GM12878 (cell line): ENCODE data around the gene MTA3. TPM values are rescaled to one million over a fixed set of nuclear protein-coding genes. Genes with fewer than 3 reads are reported as not detected.

Experiments
- ATAC-seq: fragments of 200-7000 bp; cut with Tn5 transposase; 3 replicates; pipeline ENCODE4 v1.9.1; 2020; ENCODE audit warnings: mild to moderate bottlenecking, moderate library complexity
- BruUV-seq: library from RNA; stranded (reverse); fragments of 400-500 nt; replicated peaks from 2 replicates; lab custom pipeline; 2021; lab: Mats Ljungman, UMichigan
- CTCF ChIA-PET: fragments of 300-600 bp; sonication (Branson Sonifier 250); formaldehyde crosslinking; extraction: SDS; loops from one replicate; lab custom pipeline; 2021; ENCODE audit warnings: inconsistent platforms; lab: Yijun Ruan, JAX
- POLR2A ChIA-PET: fragments of 350-600 bp; formaldehyde crosslinking; extraction: SDS; loops from one replicate; lab custom pipeline; 2021; ENCODE audit warnings: inconsistent platforms; lab: Charles Lee
- RAD21 ChIA-PET: fragments of 300-600 bp; sonication (Branson Sonifier 250); formaldehyde crosslinking; loops from one replicate; lab custom pipeline; 2023; ENCODE audit warnings: antibody characterized with exemption; ENCODE audit not compliant: unreplicated experiment; lab: Charles Lee
- SMC1A ChIA-PET: fragments of 300-600 bp; sonication (Branson Sonifier 250); formaldehyde crosslinking; loops from one replicate; lab custom pipeline; 2023; ENCODE audit not compliant: unreplicated experiment, uncharacterized antibody; lab: Charles Lee
- DNase-seq: peaks from one replicate; pipeline ENCODE4 v3.0.0-alpha.2; 2011; ENCODE audit warnings: low read depth, low spot score
- FAIRE-seq: peaks from 3 replicates; lab custom pipeline; 2011; peaks lifted over from hg19 to GRCh38; lab: Jason Lieb, UNC
- H2AFZ ChIP-seq: 2 replicates; pipeline ENCODE4 v1.6.0; 2011; ENCODE audit warnings: low read depth, low read length, control low read depth; ENCODE audit not compliant: control insufficient read depth
- H3K27ac ChIP-seq: 2 replicates; pipeline ENCODE4 v1.5.1; 2011; ENCODE audit warnings: control low read depth; ENCODE audit not compliant: control insufficient read depth, insufficient read depth
- H3K27me3 ChIP-seq, 2 experiments: replicated peaks in 1 of 2; 2 replicates each; pipeline versions ENCODE4 v1.6.0 to v1.6.1; 2011; ENCODE audit warnings: low read length in 1 of 2; ENCODE audit not compliant: control insufficient read depth in 2 of 2, insufficient read depth in 2 of 2
- H3K36me3 ChIP-seq, 2 experiments: 2 replicates each; pipeline ENCODE4 v1.5.1; 2011; ENCODE audit warnings: low read length in 1 of 2; ENCODE audit not compliant: control insufficient read depth in 2 of 2, insufficient read depth in 2 of 2
- H3K4me1 ChIP-seq: 2 replicates; pipeline ENCODE4 v1.6.1; 2011; ENCODE audit warnings: mild to moderate bottlenecking, low read length, moderate library complexity, mixed read lengths; ENCODE audit not compliant: control insufficient read depth, insufficient read depth
- H3K4me2 ChIP-seq: 2 replicates; pipeline ENCODE4 v1.6.0; 2011; ENCODE audit warnings: control low read depth; ENCODE audit not compliant: control insufficient read depth, insufficient read depth
- H3K4me3 ChIP-seq: fragments of 200-600 bp; sonication (generic); 2 replicates; pipeline ENCODE4 v1.5.1; 2016
- H3K79me2 ChIP-seq: 2 replicates; pipeline ENCODE4 v1.6.0; 2011; ENCODE audit warnings: low read length; ENCODE audit not compliant: control insufficient read depth, insufficient read depth
- H3K9ac ChIP-seq: 2 replicates; pipeline ENCODE4 v1.8.0; 2011; ENCODE audit warnings: low read length, control low read depth, mixed read lengths; ENCODE audit not compliant: control insufficient read depth, insufficient read depth
- H3K9me3 ChIP-seq: replicated peaks from 3 replicates; pipeline ENCODE4 v1.5.1; 2011; ENCODE audit warnings: mild to moderate bottlenecking, low read length; ENCODE audit not compliant: control insufficient read depth, insufficient read depth
- H4K20me1 ChIP-seq: 2 replicates; pipeline ENCODE4 v1.6.0; 2011; ENCODE audit not compliant: control insufficient read depth, insufficient read depth
- ATF7 ChIP-seq: fragments of 450-650 bp; IDR thresholded peaks from 2 replicates; pipeline ENCODE4 v1.6.1; 2016; ENCODE audit warnings: low read depth, mild to moderate bottlenecking
- KDM1A ChIP-seq: fragments of 200-600 bp; sonication (generic); IDR thresholded peaks from 2 replicates; pipeline ENCODE4 v1.6.1; 2016; ENCODE audit warnings: borderline replicate concordance
- MEF2A ChIP-seq: IDR thresholded peaks from 2 replicates; pipeline ENCODE4 v1.6.1; 2011; ENCODE audit warnings: low read depth, mild to moderate bottlenecking, low read length, moderate library complexity; ENCODE audit not compliant: insufficient read depth
- MYC ChIP-seq: IDR thresholded peaks from 2 replicates; pipeline ENCODE4 v1.6.1; 2011; ENCODE audit warnings: mild to moderate bottlenecking, low read length, moderate library complexity, inconsistent platforms; ENCODE audit not compliant: insufficient read depth, insufficient replicate concordance, insufficient read length, severe bottlenecking
- NR2C2 ChIP-seq: IDR thresholded peaks from 2 replicates; pipeline ENCODE4 v1.6.1; 2011; ENCODE audit warnings: borderline replicate concordance, low read depth; ENCODE audit not compliant: control insufficient read depth, insufficient read length
- PAX5 ChIP-seq: IDR thresholded peaks from 2 replicates; pipeline ENCODE4 v1.6.1; 2011; ENCODE audit warnings: low read depth, low read length, borderline replicate concordance
- SIX5 ChIP-seq: IDR thresholded peaks from 2 replicates; pipeline ENCODE4 v1.6.1; 2011; ENCODE audit warnings: mild to moderate bottlenecking, low read depth, low read length, moderate library complexity; ENCODE audit not compliant: severe bottlenecking
- ZNF274 ChIP-seq: IDR thresholded peaks from one replicate; pipeline ENCODE4 v1.8.0; 2011; ENCODE audit not compliant: insufficient read length, insufficient read depth
- WGBS: methylation state at CpG from one replicate; pipeline ENCODE4 v1.1.6; 2016; ENCODE audit warnings: low lambda C conversion rate; ENCODE audit not compliant: insufficient replicate concordance, insufficient coverage; ENCODE audit errors: missing lambda C conversion rate; 5-methylcytosine and 5-hydroxymethylcytosine counted together
- in situ Hi-C: fragments of 300-500 bp; cut with MboI; formaldehyde crosslinking; loops from 9 replicates; pipeline ENCODE4 v1.14.3; 2018; ENCODE audit warnings: mixed read lengths
- intact Hi-C: fragments of 100-400 bp; cut with micrococcal nuclease; formaldehyde crosslinking; loops from one replicate; pipeline ENCODE4 v1.14.2; 2022; ENCODE audit not compliant: unreplicated experiment
- polyA plus RNA-seq, 11 experiments: library from polyadenylated mRNA; depleted of rRNA in 4 of 11; unstranded in 6 of 11; stranded (reverse) in 5 of 11; fragments of >200 nt; fragmentation: Nextera tagmentation in 4 of 11; fragmentation: Illumina TruSeq in 1 of 11; extraction: Ambion mirVana in 4 of 11; extraction: Trizol in 1 of 11; gene quantifications; 1 replicate in 1 of 11; 2 replicates in 10 of 11; pipeline versions ENCODE4 v1.2.1 to v1.2.3, GENCODE V29; 2011 to 2016; ENCODE audit warnings: inconsistent platforms in 2 of 11, missing spikeins in 2 of 11, low read depth in 1 of 11
- total RNA-seq, 4 experiments: library from RNA; depleted of rRNA in 3 of 4; stranded (reverse); fragments of >200 nt in 3 of 4; fragmentation: Illumina TruSeq in 1 of 4; extraction: Trizol in 1 of 4; gene quantifications; 2 replicates each; pipeline versions ENCODE4 v1.2.1 to v1.2.3, GENCODE V29; 2013 to 2021
- TF ChIP-seq, protein P1 (sequence below): IDR thresholded peaks from 2 replicates; pipeline ENCODE4 v1.6.1; 2011; ENCODE audit warnings: low read depth, mild to moderate bottlenecking, low read length, moderate library complexity, borderline replicate concordance; ENCODE audit errors: extremely low read depth
- TF ChIP-seq, protein P2 (sequence below): IDR thresholded peaks from 2 replicates; pipeline ENCODE4 v1.6.1; 2011; ENCODE audit warnings: borderline replicate concordance, low read depth, mild to moderate bottlenecking, moderate library complexity, low read length; ENCODE audit not compliant: insufficient read depth, poor library complexity, severe bottlenecking

The MTA3 gene
- total and polyA plus RNA-seq, 10 of the 15 experiments (the other 5 are each of a cell fraction or from before 2014, with no cell fraction given) = 17.6 to 45.5 (median 26.5) TPM

DNA sequence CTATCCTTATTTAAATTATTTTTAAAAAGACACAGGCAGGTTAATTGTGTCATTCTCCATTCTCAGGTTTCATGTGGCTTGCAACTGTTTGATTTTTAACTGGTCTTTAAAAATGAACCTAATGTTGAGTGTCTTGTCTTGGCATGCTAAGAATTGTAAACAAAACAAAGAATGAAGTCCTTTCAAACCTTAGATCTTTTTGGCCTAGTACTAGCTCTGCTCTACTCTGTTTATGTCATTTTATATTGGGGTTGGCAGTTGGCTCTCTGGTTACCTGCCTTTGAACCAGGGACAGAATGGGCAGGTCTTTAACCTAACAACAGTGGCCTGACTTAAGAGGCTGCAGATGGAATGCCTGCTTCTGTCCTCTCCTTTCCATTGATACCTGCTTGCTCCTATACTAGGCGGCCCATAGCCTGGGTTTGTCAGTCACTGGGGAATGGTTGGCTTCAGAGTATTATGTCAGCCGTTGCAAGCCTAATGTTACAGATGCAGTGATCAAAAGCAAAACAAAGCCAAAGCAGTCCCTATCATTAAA, 85.5 kb downstream of the MTA3 start:
- SMC1A ChIA-PET = interaction anchor here (1.2 to 2.0 kb wide), 6 partner anchors 9 to 159 kb away, joined by 3 to 7 read pairs (median 4); no protein-coding TSS in a partner anchor
- ATAC-seq (no peak), FAIRE-seq (no peak), DNase-seq (no peak)
- Histone ChIP-seq H3K9ac (no peak overlapping the region), H4K20me1 (no peaks in the 10 kb centered on the region), H3K4me2 (no peak overlapping the region), H3K4me1 (no peaks in the 10 kb centered on the region), H3K9me3 (no peaks in the 10 kb centered on the region), H3K27ac (no peak overlapping the region), H3K27me3 (no peaks in the 10 kb centered on the region), H3K79me2 (no peaks in the 10 kb centered on the region), H3K36me3 (no peaks in the 10 kb centered on the region; a peak in 2 of 4 replicates), H2AFZ (no peak overlapping the region), H3K4me3 (no peak overlapping the region)
- no TSS peak for BruUV-seq
- TF ChIP-seq SIX5 = no peak
- no peak for TF ChIP-seq ZNF274
- no peak for TF ChIP-seq MEF2A
- no peak for TF ChIP-seq MYC
- TF ChIP-seq, protein P1, sequence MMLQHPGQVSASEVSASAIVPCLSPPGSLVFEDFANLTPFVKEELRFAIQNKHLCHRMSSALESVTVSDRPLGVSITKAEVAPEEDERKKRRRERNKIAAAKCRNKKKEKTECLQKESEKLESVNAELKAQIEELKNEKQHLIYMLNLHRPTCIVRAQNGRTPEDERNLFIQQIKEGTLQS = no peak
- TF ChIP-seq, protein P2, sequence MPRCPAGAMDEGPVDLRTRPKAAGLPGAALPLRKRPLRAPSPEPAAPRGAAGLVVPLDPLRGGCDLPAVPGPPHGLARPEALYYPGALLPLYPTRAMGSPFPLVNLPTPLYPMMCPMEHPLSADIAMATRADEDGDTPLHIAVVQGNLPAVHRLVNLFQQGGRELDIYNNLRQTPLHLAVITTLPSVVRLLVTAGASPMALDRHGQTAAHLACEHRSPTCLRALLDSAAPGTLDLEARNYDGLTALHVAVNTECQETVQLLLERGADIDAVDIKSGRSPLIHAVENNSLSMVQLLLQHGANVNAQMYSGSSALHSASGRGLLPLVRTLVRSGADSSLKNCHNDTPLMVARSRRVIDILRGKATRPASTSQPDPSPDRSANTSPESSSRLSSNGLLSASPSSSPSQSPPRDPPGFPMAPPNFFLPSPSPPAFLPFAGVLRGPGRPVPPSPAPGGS = no peak
- no peak for TF ChIP-seq NR2C2
- TF ChIP-seq ATF7 = no peak
- TF ChIP-seq PAX5 = no peak
- TF ChIP-seq KDM1A = no peak
- 100% methylated on average over 2 of the region's 2 CpGs for WGBS
- POLR2A ChIA-PET = interaction anchor here (0.6 to 1.0 kb wide), 2 partner anchors 73 to 79 kb away, joined by 3 to 7 read pairs; no protein-coding TSS in a partner anchor
- CTCF ChIA-PET = interaction anchor here (0.8 to 2.6 kb wide), 4 partner anchors 10 to 155 kb away, joined by 3 to 14 read pairs (median 4); no protein-coding TSS in a partner anchor
- RAD21 ChIA-PET = interaction anchor here (1.8 kb wide), 1 partner anchor 10 kb away, joined by 5 read pairs; no protein-coding TSS in a partner anchor
- intact Hi-C loops = no loop called here
- in situ Hi-C loops = loop anchor here (25.0 kb wide), 1 partner anchor 792 kb away; no protein-coding TSS in a partner anchor
